Fibroblast of lung (primary cell): ENCODE measurements around the gene MPRIP. TPM values are rescaled to one million over a fixed set of nuclear protein-coding genes. Genes with fewer than 3 reads are reported as not detected.
A peak's percentile ranks its signal among the peaks of the same experiment; 100 is the strongest.

Experiments used
- DNase-seq, 2 donors: peaks; one replicate each; pipeline versions ENCODE4 v3.0.0 to v3.0.0-alpha.2; 2010; ENCODE audit warnings: low read depth in 2 of 2
- H2AFZ ChIP-seq: 2 replicates; pipeline ENCODE4 v1.5.1; 2012; ENCODE audit warnings: low read length, control low read depth, inconsistent platforms
- H3K27ac ChIP-seq: 2 replicates; pipeline ENCODE4 v1.5.1; 2011; ENCODE audit warnings: low read length, control low read depth; ENCODE audit not compliant: insufficient read depth
- H3K27me3 ChIP-seq: 2 replicates; pipeline ENCODE4 v1.5.1; 2011; ENCODE audit warnings: mild to moderate bottlenecking, low read length; ENCODE audit not compliant: control insufficient read depth, insufficient read depth
- H3K36me3 ChIP-seq: 2 replicates; pipeline ENCODE4 v1.5.1; 2011; ENCODE audit warnings: low read length; ENCODE audit not compliant: control insufficient read depth, insufficient read depth
- H3K4me1 ChIP-seq: 2 replicates; pipeline ENCODE4 v1.5.1; 2011; ENCODE audit warnings: low read length; ENCODE audit not compliant: control insufficient read depth, insufficient read depth; ENCODE audit errors: extremely low read depth
- H3K4me2 ChIP-seq: 2 replicates; pipeline ENCODE4 v1.5.1; 2011; ENCODE audit warnings: low read length, control low read depth; ENCODE audit not compliant: insufficient read depth; ENCODE audit errors: extremely low read depth
- H3K4me3 ChIP-seq, 4 experiments: fragments of 200-600 bp in 1 of 4; sonication (generic) in 1 of 4; replicated peaks in 1 of 4; 2 replicates each; pipeline ENCODE4 v1.5.1; 2011 to 2016; ENCODE audit warnings: low read length in 4 of 4, low read depth in 3 of 4, mild to moderate bottlenecking in 3 of 4, control low read depth in 2 of 4, inconsistent platforms in 1 of 4, mixed read lengths in 1 of 4; ENCODE audit not compliant: insufficient read depth in 1 of 4; ENCODE audit errors: control extremely low read depth in 1 of 4
- H3K79me2 ChIP-seq: 2 replicates; pipeline ENCODE4 v1.5.1; 2012; ENCODE audit warnings: mild to moderate bottlenecking, low read length, inconsistent platforms; ENCODE audit not compliant: control insufficient read depth, insufficient read depth
- H3K9ac ChIP-seq: 2 replicates; pipeline ENCODE4 v1.5.1; 2011; ENCODE audit warnings: mild to moderate bottlenecking, low read length, control low read depth; ENCODE audit not compliant: insufficient read depth
- H3K9me3 ChIP-seq: 2 replicates; pipeline ENCODE4 v1.5.1; 2012; ENCODE audit warnings: low read depth, low read length; ENCODE audit not compliant: control insufficient read depth, insufficient read depth
- H4K20me1 ChIP-seq: 2 replicates; pipeline ENCODE4 v1.5.1; 2011; ENCODE audit warnings: low read length; ENCODE audit not compliant: control insufficient read depth, insufficient read depth; ENCODE audit errors: extremely low read depth
- EZH2 ChIP-seq: IDR thresholded peaks from 2 replicates; pipeline ENCODE4 v1.5.1; 2012; ENCODE audit warnings: low read length, control low read depth, mild to moderate bottlenecking; ENCODE audit errors: missing control alignments
- polyA plus RNA-seq, 2 donors: library from polyadenylated mRNA; depleted of rRNA in 1 of 2; stranded (reverse) in 1 of 2; unstranded in 1 of 2; fragments of >200 nt; gene quantifications; 2 replicates each; pipeline ENCODE4 v1.2.1, GENCODE V29; 2011 to 2012; ENCODE audit warnings: missing spikeins in 1 of 2
- total RNA-seq: library from RNA; depleted of rRNA; stranded (reverse); fragments of >200 nt; gene quantifications from 2 replicates; pipeline ENCODE4 v1.2.1, GENCODE V29; 2014
- TF ChIP-seq, protein P1 (sequence below), 2 donors: IDR thresholded peaks in 1 of 2; conservative IDR thresholded peaks in 1 of 2; 1 replicate in 1 of 2; 2 replicates in 1 of 2; pipeline ENCODE4 v1.5.1; 2011 to 2012; ENCODE audit warnings: low read length in 2 of 2, control low read depth in 1 of 2, inconsistent platforms in 1 of 2, low read depth in 1 of 2, mild to moderate bottlenecking in 1 of 2

The MPRIP gene
- total and polyA plus RNA-seq, 2 donors (not counting 1 experiment from before 2014, with no cell fraction given) = 104 to 124 TPM

DNA sequence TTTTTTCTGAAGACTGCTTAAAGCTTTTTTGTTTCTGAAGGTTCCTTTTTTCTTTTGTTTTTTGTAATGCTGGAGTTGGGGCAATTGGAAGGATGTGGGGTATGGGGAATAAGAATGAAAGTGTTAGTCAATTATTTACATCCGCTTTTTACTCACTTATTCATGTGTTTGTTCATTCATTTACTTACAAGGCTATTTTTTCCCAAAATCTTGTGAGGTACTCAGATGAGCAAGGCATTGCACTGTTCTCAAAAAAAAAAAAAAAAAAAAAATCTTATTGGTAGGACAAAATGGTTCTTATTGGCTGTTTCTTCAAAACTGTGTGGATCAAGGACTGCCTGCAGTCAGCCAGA lies 108.2 kb downstream of the MPRIP start:
- Histone ChIP-seq H2AFZ (no peak overlapping the region), H4K20me1 (no peaks in the 10 kb centered on the region), H3K79me2 (peaks cover 1% of the 10 kb centered on the region), H3K36me3 (peaks cover 29% of the 10 kb centered on the region), H3K27me3 (no peaks in the 10 kb centered on the region), H3K4me2 (no peak overlapping the region), H3K27ac (peak overlapping the region; percentile 57), H3K4me1 (peaks cover 18% of the 10 kb centered on the region), H3K4me3 (no peak overlapping the region), H3K9ac (no peak overlapping the region), H3K9me3 (no peaks in the 10 kb centered on the region)
- DNase-seq = no peak
- TF ChIP-seq, protein P1, sequence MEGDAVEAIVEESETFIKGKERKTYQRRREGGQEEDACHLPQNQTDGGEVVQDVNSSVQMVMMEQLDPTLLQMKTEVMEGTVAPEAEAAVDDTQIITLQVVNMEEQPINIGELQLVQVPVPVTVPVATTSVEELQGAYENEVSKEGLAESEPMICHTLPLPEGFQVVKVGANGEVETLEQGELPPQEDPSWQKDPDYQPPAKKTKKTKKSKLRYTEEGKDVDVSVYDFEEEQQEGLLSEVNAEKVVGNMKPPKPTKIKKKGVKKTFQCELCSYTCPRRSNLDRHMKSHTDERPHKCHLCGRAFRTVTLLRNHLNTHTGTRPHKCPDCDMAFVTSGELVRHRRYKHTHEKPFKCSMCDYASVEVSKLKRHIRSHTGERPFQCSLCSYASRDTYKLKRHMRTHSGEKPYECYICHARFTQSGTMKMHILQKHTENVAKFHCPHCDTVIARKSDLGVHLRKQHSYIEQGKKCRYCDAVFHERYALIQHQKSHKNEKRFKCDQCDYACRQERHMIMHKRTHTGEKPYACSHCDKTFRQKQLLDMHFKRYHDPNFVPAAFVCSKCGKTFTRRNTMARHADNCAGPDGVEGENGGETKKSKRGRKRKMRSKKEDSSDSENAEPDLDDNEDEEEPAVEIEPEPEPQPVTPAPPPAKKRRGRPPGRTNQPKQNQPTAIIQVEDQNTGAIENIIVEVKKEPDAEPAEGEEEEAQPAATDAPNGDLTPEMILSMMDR (conservative IDR thresholded peaks at IDR 0.05 in 1 of 2, IDR thresholded peaks at IDR 0.05 in 1 of 2; ENCODE audit: low read depth in 1 of 2, low read length in 2 of 2) = no peak
- no peak for TF ChIP-seq EZH2

DNA sequence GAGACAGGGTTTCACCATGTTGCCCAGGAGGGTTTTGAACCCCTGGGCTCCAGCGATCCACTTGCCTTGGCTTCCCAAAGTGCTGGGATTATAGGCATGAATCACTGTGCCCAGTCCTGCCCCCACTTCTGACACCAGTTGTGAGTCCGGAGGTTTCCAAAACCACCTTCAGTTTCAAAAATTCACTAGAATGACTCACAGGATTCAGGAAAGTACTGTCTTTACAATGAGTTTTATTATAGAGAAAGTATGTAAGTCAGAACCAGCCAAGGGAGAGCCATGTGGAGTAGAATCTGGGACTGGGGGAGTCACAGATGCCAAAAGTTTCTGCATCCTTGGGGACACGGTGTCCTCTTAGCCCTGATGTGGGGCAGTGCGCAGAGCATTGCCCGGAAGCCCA lies 108.8 kb downstream of the MPRIP start:
- peaks cover 1% of the 10 kb centered on the region for H3K79me2 ChIP-seq
- H3K9me3 ChIP-seq = no peaks in the 10 kb centered on the region
- H3K4me2 ChIP-seq = peak overlapping the region; percentile 44
- H3K36me3 ChIP-seq = peaks cover 33% of the 10 kb centered on the region
- H3K4me3 ChIP-seq = no peak overlapping the region
- peak; percentile 43 to 90 for DNase-seq
- no peaks in the 10 kb centered on the region for H3K27me3 ChIP-seq
- H4K20me1 ChIP-seq = no peaks in the 10 kb centered on the region
- TF ChIP-seq, protein P1 (conservative IDR thresholded peaks at IDR 0.05 in 1 of 2, IDR thresholded peaks at IDR 0.05 in 1 of 2; ENCODE audit: low read depth in 1 of 2, low read length in 2 of 2) = no peak
- TF ChIP-seq EZH2 = no peak
- peak overlapping the region; percentile 76 for H3K27ac ChIP-seq
- H3K4me1 ChIP-seq = peaks cover 22% of the 10 kb centered on the region
- H2AFZ ChIP-seq = no peak overlapping the region
- H3K9ac ChIP-seq = no peak overlapping the region

DNA sequence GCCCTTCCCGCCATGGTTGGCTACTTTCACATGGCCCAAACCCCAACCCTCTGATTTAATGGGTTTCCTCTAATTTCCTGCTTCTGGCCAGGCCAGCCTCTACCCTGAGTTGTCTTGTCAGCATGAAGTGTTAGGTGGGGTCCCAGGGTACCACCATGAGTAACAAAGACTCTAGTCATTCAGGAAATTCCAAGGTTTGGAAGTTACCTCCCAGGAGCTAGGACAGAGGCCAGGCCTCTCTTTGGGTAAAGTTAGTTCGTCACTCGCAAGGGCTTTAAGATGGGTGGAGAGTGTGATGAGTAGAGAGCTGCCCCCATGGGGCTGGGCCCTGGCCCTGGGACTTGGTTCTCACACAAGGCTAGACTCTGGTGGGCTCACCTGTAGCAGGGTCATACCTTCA lies 109.3 kb downstream of the MPRIP start:
- Histone ChIP-seq H3K36me3 (peaks cover 32% of the 10 kb centered on the region), H3K27me3 (no peaks in the 10 kb centered on the region), H3K4me3 (no peak overlapping the region), H3K9me3 (no peaks in the 10 kb centered on the region), H4K20me1 (no peaks in the 10 kb centered on the region), H2AFZ (no peak overlapping the region), H3K4me2 (peak overlapping the region; percentile 44), H3K4me1 (peaks cover 27% of the 10 kb centered on the region), H3K79me2 (peaks cover 1% of the 10 kb centered on the region), H3K9ac (no peak overlapping the region), H3K27ac (peak overlapping the region; percentile 76)
- TF ChIP-seq, protein P1 (conservative IDR thresholded peaks at IDR 0.05 in 1 of 2, IDR thresholded peaks at IDR 0.05 in 1 of 2; ENCODE audit: low read depth in 1 of 2, low read length in 2 of 2) = no peak
- TF ChIP-seq EZH2 = no peak
- peak in 1 of 2 donors; percentile 63 for DNase-seq
